Gastroesophageal sphincter (tissue), 3 donors: Measurements from ENCODE around the gene TEX12.

ENCODE experiments used
- EP300 ChIP-seq: sonication (generic); formaldehyde crosslinking; IDR thresholded peaks from one replicate; pipeline ENCODE4 v1.6.1; 2017; ENCODE audit warnings: antibody characterized with exemption, mild to moderate bottlenecking
- POLR2A ChIP-seq, 2 donors: fragments of 450-650 bp; IDR thresholded peaks; one replicate each; pipeline ENCODE4 v1.6.1; 2017; ENCODE audit warnings: antibody characterized with exemption in 2 of 2, mild to moderate bottlenecking in 2 of 2, moderate library complexity in 1 of 2
- POLR2AphosphoS5 ChIP-seq: sonication (generic); formaldehyde crosslinking; IDR thresholded peaks from one replicate; pipeline ENCODE4 v1.6.1; 2017; ENCODE audit warnings: antibody characterized with exemption
- TF ChIP-seq, protein P1 (sequence below), 4 experiments: fragments of 200-600 bp in 2 of 4; fragments of 450-650 bp in 2 of 4; sonication (generic) in 1 of 4; IDR thresholded peaks; one replicate each; pipeline ENCODE4 v1.5.1; 2017 to 2019; ENCODE audit warnings: antibody characterized with exemption in 4 of 4, mild to moderate bottlenecking in 2 of 4, moderate library complexity in 2 of 4

DNA sequence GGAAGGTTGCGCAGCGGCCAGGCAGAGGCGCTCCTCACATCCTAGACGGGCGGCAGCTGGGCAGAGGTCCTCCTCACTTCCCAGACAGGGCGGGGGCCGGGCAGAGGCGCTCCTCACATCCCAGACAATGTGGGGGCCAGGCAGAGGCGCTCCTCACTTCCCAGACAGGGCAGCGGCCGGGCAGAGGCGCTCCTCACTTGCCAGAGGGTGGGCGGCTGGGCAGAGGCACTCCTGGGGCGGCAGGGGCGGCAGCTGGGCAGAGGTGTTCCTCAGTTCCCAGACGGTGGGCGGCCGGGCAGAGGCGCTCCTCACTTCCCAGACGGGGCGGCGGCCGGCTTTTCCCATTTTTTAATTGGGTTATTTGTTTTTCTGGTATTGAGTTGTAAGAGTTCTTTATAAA is 38.9 kb downstream of the TEX12 start:
- TF ChIP-seq, protein P1, sequence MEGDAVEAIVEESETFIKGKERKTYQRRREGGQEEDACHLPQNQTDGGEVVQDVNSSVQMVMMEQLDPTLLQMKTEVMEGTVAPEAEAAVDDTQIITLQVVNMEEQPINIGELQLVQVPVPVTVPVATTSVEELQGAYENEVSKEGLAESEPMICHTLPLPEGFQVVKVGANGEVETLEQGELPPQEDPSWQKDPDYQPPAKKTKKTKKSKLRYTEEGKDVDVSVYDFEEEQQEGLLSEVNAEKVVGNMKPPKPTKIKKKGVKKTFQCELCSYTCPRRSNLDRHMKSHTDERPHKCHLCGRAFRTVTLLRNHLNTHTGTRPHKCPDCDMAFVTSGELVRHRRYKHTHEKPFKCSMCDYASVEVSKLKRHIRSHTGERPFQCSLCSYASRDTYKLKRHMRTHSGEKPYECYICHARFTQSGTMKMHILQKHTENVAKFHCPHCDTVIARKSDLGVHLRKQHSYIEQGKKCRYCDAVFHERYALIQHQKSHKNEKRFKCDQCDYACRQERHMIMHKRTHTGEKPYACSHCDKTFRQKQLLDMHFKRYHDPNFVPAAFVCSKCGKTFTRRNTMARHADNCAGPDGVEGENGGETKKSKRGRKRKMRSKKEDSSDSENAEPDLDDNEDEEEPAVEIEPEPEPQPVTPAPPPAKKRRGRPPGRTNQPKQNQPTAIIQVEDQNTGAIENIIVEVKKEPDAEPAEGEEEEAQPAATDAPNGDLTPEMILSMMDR (IDR thresholded peaks at IDR 0.05): no peak
- TF ChIP-seq POLR2A (IDR thresholded peaks at IDR 0.05): no peak
- no peak for TF ChIP-seq POLR2AphosphoS5
- TF ChIP-seq EP300: no peak
